ENCODE measurements around the gene GXYLT2.

GRCh38 chr3:72930754-72931153 is 42.9 kb downstream of the GXYLT2 start:
- TF ChIP-seq CTCF (IDR thresholded peaks at IDR 0.05) (no peak), EZH2 (IDR thresholded peaks at IDR 0.05; ENCODE audit: borderline replicate concordance, insufficient read depth, low read depth, low read length, poor library complexity, severe bottlenecking) (no peak)

Data from B cell (primary cell).